ENCODE results near the gene HNRNPUL1.
"Not testable (repeated sequence)": the region's sequence is repeated elsewhere in the genome, so short reads cannot be mapped to it uniquely, and the experiment has no call there.

Gene HNRNPUL1

DNA sequence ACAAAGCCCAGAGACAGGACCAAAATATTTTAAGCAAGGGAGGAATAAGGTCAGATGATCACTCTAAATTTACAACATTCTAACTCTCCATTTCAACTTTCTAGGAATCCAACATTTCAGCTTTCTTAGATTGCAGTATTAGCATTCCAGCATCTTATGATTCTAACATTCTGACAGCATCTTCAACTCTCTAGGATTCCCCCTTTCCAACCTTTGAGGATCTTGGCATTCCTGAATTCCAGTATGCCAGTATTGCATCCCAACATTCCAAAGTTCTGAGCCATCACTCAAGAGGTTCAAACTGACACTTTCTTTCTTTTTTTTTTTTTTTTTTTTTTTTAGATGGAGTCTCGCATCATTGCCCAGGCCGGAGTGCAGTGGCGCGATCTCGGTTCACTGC, 75.8 kb downstream of the HNRNPUL1 start:
- in situ Hi-C loops (cut with MboI; ENCODE audit: low pct_unique_long_range_greater_than_20kb, low sequenced_read_pairs, unreplicated experiment): no loop called here
- no peak for DNase-seq (ENCODE audit: low spot score)
- TF ChIP-seq, protein P1, sequence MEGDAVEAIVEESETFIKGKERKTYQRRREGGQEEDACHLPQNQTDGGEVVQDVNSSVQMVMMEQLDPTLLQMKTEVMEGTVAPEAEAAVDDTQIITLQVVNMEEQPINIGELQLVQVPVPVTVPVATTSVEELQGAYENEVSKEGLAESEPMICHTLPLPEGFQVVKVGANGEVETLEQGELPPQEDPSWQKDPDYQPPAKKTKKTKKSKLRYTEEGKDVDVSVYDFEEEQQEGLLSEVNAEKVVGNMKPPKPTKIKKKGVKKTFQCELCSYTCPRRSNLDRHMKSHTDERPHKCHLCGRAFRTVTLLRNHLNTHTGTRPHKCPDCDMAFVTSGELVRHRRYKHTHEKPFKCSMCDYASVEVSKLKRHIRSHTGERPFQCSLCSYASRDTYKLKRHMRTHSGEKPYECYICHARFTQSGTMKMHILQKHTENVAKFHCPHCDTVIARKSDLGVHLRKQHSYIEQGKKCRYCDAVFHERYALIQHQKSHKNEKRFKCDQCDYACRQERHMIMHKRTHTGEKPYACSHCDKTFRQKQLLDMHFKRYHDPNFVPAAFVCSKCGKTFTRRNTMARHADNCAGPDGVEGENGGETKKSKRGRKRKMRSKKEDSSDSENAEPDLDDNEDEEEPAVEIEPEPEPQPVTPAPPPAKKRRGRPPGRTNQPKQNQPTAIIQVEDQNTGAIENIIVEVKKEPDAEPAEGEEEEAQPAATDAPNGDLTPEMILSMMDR (IDR thresholded peaks at IDR 0.05; ENCODE audit: extremely low read depth, insufficient read depth, missing control alignments): no peak

DNA sequence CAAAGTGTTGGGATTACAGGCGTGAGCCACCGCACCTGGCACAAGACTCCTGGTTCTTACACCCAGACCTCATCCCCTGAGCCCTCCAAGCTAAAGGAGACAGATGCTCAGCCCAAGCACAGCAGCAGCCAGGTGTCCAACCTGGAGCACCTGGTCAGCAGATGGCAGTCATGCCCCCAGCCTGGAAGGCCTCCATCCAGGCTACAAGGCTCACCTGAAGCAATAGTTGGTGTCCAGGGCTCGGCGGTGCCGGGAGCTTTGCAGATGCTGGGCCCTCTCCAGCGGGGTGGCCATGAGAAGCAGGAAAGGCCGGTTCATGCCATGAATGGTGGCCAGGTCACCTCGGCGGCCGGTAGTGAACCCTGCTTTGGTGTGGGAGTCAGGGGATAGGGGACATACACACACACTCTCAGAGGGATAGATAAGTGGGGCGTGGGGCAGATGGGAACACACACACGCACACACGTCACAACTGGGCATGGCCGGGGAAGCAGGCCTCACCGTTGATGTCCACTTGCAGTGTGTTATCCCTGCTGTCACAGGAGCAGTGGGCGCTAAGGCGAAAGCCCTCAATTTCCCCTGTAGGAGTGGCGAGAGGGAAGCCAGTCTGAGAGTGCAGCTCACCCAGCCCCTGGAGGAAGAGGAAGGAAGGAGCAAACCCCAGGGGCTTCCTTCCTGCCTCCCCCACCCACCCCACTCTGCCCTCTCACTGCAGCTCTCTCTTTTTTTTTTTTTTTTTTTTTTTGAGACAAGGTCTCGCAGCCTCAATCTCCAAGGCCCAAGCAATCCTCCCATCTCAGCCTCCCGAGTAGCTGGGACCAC, 77.7 kb downstream of the HNRNPUL1 start:
- in situ Hi-C loops (cut with MboI; ENCODE audit: low pct_unique_long_range_greater_than_20kb, low sequenced_read_pairs, unreplicated experiment): no loop called here
- TF ChIP-seq, protein P1 (IDR thresholded peaks at IDR 0.05; ENCODE audit: extremely low read depth, insufficient read depth, missing control alignments): peak; percentile 23
- DNase-seq (ENCODE audit: low spot score): no peak

DNA sequence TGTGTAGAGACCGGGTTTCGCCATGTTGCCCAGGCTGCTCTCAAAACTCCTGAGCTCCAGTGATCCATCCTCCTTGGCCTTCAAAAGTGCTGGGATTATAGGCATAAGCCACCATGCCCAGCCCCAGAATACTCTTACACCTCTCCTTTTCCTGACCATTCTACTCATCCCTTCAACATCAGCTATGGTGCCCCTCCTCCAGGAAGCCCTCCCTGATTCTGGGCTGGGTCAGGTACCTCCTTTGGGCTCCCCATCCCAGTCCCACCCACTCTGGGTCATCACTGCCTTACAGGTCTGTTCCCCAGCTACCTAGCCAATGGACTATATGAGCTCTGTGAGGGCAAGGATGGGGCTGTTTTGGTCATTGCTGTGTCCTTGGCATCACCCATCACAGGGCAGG, 80.0 kb downstream of the HNRNPUL1 start:
- in situ Hi-C loops (cut with MboI; ENCODE audit: low pct_unique_long_range_greater_than_20kb, low sequenced_read_pairs, unreplicated experiment): no loop called here
- TF ChIP-seq, protein P1 (IDR thresholded peaks at IDR 0.05; ENCODE audit: extremely low read depth, insufficient read depth, missing control alignments): no peak
- DNase-seq (ENCODE audit: low spot score): no peak

DNA sequence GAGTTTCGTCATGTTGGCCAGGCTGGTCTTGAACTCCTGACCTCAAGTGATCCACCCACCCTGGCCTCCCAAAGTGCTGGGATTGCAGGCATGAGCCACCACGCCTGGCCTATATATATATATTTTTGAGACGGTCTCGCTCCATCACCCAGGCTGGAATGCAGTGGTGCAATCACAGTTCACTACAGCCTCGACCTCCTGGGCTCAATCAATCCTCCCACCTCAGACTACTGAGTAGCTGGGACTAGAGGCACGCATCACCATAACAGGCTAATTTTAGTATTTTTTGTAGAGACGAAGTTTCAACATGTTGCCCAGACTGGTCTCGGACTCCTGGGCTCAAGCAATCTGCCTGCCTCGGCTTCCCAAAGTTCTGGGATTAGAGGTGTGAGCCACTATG, 82.7 kb downstream of the HNRNPUL1 start:
- DNase-seq (ENCODE audit: low spot score); in situ Hi-C loops (cut with MboI; ENCODE audit: low pct_unique_long_range_greater_than_20kb, low sequenced_read_pairs, unreplicated experiment): not testable (repeated sequence)

DNA sequence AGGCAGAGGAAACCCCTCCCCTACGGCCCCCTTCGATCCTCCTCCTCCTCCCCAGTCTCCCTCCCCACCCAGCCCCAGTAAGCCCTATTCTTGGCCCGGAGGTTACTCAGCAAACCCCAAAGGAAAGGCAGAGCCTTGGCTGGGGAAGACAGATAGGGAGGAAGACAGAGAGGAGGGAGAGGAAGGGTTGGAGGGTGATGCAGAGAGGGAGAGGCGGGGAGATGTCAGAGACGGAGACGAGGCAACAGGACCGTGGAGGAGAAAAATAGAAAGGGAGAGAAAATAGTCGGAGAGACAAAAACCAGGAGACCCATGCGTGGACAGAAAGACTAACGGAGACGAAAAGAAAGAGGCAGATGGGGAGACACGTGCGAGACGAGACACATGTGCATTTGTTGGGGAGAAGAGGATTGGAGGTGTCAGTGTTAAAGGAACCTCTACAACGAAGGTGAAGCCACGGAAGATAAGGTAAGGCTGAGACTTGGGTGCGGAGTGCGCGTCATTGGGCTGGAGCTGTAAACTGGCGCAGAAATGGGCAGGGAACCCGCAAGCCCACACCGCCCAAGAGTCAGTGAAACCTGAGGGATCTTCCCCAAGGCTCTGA, 86.7 kb downstream of the HNRNPUL1 start:
- in situ Hi-C loops (cut with MboI; ENCODE audit: low pct_unique_long_range_greater_than_20kb, low sequenced_read_pairs, unreplicated experiment): no loop called here
- no peak for DNase-seq (ENCODE audit: low spot score)
- TF ChIP-seq, protein P1 (IDR thresholded peaks at IDR 0.05; ENCODE audit: extremely low read depth, insufficient read depth, missing control alignments): no peak

DNA sequence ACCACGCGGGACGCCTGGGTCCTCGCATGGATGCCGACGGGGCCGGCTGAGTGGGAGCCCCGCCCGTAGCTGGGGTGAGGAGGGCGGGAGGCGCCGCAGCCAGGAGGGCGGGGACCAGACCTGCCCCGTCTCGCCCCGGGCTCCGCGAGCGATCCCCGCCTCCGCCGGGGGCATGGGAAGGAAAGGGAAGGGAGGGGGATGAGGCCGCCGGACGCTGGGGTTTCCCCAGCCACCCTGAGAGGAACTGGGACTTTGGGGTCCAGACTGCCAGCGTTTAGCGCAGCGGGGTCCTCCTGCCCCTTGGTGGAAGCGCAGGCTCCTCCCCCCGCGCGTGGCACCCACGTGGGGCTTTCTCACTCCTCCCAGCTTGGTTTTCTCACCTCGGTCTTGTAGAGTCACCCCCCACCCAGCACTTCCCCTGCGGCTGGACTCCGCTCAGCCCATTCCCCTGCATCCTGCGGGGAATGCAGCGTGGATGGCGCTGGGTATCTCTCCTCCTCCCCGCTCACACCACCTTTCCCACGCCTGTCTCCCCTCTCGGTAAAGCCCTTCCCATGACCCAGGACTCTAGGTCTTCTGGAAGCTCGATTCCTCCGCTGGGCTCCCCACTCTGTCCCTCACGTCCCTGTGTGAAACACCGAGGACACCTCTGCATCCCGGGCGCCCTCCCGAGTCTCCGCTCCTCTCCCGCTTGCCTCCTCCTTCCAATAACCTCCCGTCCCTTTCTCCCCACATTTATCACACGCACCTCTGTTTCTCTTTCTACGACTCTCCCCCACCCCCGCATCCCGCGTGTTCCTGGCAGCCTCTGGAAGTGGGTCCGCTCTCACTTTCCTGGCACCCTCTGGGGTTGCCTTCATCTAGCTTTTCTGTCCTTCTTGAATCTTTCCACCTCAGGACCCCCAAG, 87.4 kb downstream of the HNRNPUL1 start:
- peak; percentile 89 for DNase-seq (ENCODE audit: low spot score)
- TF ChIP-seq, protein P1 (IDR thresholded peaks at IDR 0.05; ENCODE audit: extremely low read depth, insufficient read depth, missing control alignments): no peak
- in situ Hi-C loops (cut with MboI; ENCODE audit: low pct_unique_long_range_greater_than_20kb, low sequenced_read_pairs, unreplicated experiment): no loop called here

Data from GM13977 (cell line).